Hepatocyte (in vitro differentiated cells): ENCODE data around the gene C3orf22. TPM values are rescaled to one million over a fixed set of nuclear protein-coding genes. Genes with fewer than 3 reads are reported as not detected.

Experiments used
- DNase-seq: peaks from one replicate; pipeline ENCODE4 v3.0.0-alpha.2; 2016; ENCODE audit warnings: low spot score
- H2AFZ ChIP-seq: fragments of 200-600 bp; sonication (generic); 2 replicates; pipeline ENCODE4 v1.6.0; 2016; ENCODE audit warnings: antibody characterized with exemption, mild to moderate bottlenecking
- H3K27ac ChIP-seq: fragments of 200-600 bp; sonication (generic); 2 replicates; pipeline ENCODE4 v1.5.1; 2016; ENCODE audit warnings: mild to moderate bottlenecking
- H3K27me3 ChIP-seq: fragments of 200-600 bp; sonication (generic); 2 replicates; pipeline ENCODE4 v1.6.1; 2016
- H3K36me3 ChIP-seq: fragments of 200-600 bp; sonication (generic); replicated peaks from 2 replicates; pipeline ENCODE4 v1.5.1; 2016; ENCODE audit warnings: low read depth; ENCODE audit not compliant: insufficient read depth
- H3K4me1 ChIP-seq: fragments of 200-600 bp; sonication (generic); 2 replicates; pipeline ENCODE4 v1.5.1; 2016; ENCODE audit warnings: mild to moderate bottlenecking, moderate library complexity; ENCODE audit not compliant: insufficient read depth
- H3K4me2 ChIP-seq: fragments of 200-600 bp; sonication (generic); 2 replicates; pipeline ENCODE4 v1.6.0; 2016
- H3K4me3 ChIP-seq: fragments of 200-600 bp; sonication (generic); 2 replicates; pipeline ENCODE4 v1.5.1; 2016; ENCODE audit warnings: mild to moderate bottlenecking
- H3K79me2 ChIP-seq: fragments of 200-600 bp; sonication (generic); 2 replicates; pipeline ENCODE4 v1.6.0; 2017; ENCODE audit warnings: mild to moderate bottlenecking
- H3K9me2 ChIP-seq: fragments of 200-600 bp; sonication (generic); replicated peaks from 2 replicates; pipeline ENCODE4 v1.6.0; 2017; ENCODE audit warnings: mild to moderate bottlenecking; ENCODE audit not compliant: insufficient read depth
- H3K9me3 ChIP-seq: fragments of 200-600 bp; sonication (generic); 2 replicates; pipeline ENCODE4 v1.5.1; 2016; ENCODE audit warnings: low read depth, mild to moderate bottlenecking
- H4K20me1 ChIP-seq: fragments of 200-600 bp; sonication (generic); 2 replicates; pipeline ENCODE4 v1.6.0; 2016; ENCODE audit warnings: mild to moderate bottlenecking; ENCODE audit not compliant: insufficient read depth, poor library complexity, severe bottlenecking
- CTCF ChIP-seq: fragments of 200-600 bp; sonication (generic); IDR thresholded peaks from 2 replicates; pipeline ENCODE4 v1.5.1; 2016; ENCODE audit warnings: antibody characterized with exemption, mild to moderate bottlenecking; ENCODE audit not compliant: poor library complexity
- EZH2 ChIP-seq: fragments of 200-600 bp; sonication (generic); IDR thresholded peaks from 2 replicates; pipeline ENCODE4 v1.6.1; 2016; ENCODE audit warnings: antibody characterized with exemption, mild to moderate bottlenecking, borderline replicate concordance
- EZH2phosphoT487 ChIP-seq: fragments of 200-600 bp; sonication (generic); IDR thresholded peaks from one replicate; pipeline ENCODE4 v1.6.1; 2018; ENCODE audit warnings: antibody characterized with exemption, mild to moderate bottlenecking, low read depth, moderate library complexity; ENCODE audit not compliant: unreplicated experiment, severe bottlenecking
- WGBS: methylation state at CpG from one replicate; pipeline ENCODE4 v1.1.6; 2016; ENCODE audit warnings: low lambda C conversion rate; ENCODE audit errors: missing lambda C conversion rate; 5-methylcytosine and 5-hydroxymethylcytosine counted together
- polyA plus RNA-seq: library from polyadenylated mRNA; unstranded; fragments of >200 nt; fragmentation: Nextera tagmentation; extraction: Ambion mirVana; gene quantifications from 2 replicates; pipeline ENCODE4 v1.2.1, GENCODE V29; 2016
- total RNA-seq: library from RNA; depleted of rRNA; stranded (reverse); fragments of >200 nt; gene quantifications from 2 replicates; pipeline ENCODE4 v1.2.3, GENCODE V29; 2014

Gene C3orf22
- total and polyA plus RNA-seq, 2 experiments from 2014 or later, result not detected

GRCh38 chr3:126573492-126574117 is 14.9 kb upstream of the C3orf22 start:
- no peaks in the 10 kb centered on the region for H3K36me3 ChIP-seq
- TF ChIP-seq EZH2, result no peak
- TF ChIP-seq EZH2phosphoT487, result no peak
- no peak for TF ChIP-seq CTCF
- no peak overlapping the region for H3K4me3 ChIP-seq
- H4K20me1 ChIP-seq, result no peaks in the 10 kb centered on the region
- H3K79me2 ChIP-seq, result no peaks in the 10 kb centered on the region
- no peaks in the 10 kb centered on the region for H3K4me1 ChIP-seq
- no peak overlapping the region for H3K4me2 ChIP-seq
- H3K27me3 ChIP-seq, result no peaks in the 10 kb centered on the region
- H3K27ac ChIP-seq, result no peak overlapping the region
- no peak overlapping the region for H2AFZ ChIP-seq
- H3K9me2 ChIP-seq, result no peaks in the 10 kb centered on the region
- DNase-seq, result no peak
- no peaks in the 10 kb centered on the region for H3K9me3 ChIP-seq
- 90% methylated on average over 15 of the region's 15 CpGs for WGBS

GRCh38 chr3:126571078-126571477 is 12.3 kb upstream of the C3orf22 start:
- H3K79me2 ChIP-seq, result no peaks in the 10 kb centered on the region
- no peaks in the 10 kb centered on the region for H3K4me1 ChIP-seq
- no peak overlapping the region for H3K27ac ChIP-seq
- WGBS, result 92% methylated on average over 7 of the region's 7 CpGs
- H2AFZ ChIP-seq, result no peak overlapping the region
- H4K20me1 ChIP-seq, result no peaks in the 10 kb centered on the region
- no peaks in the 10 kb centered on the region for H3K9me2 ChIP-seq
- no peak overlapping the region for H3K4me2 ChIP-seq
- H3K9me3 ChIP-seq, result no peaks in the 10 kb centered on the region
- TF ChIP-seq CTCF (no peak), EZH2phosphoT487 (no peak), EZH2 (no peak)
- H3K27me3 ChIP-seq, result no peaks in the 10 kb centered on the region
- H3K36me3 ChIP-seq, result no peaks in the 10 kb centered on the region
- no peak overlapping the region for H3K4me3 ChIP-seq
- DNase-seq, result no peak

GRCh38 chr3:126570103-126570541 is 11.4 kb upstream of the C3orf22 start:
- Histone ChIP-seq H3K36me3 (no peaks in the 10 kb centered on the region), H3K27me3 (no peaks in the 10 kb centered on the region)
- WGBS, result 78% methylated on average over 6 of the region's 6 CpGs

More at GRCh38 chr3:126570103-126570541, 11.4 kb upstream of the C3orf22 start:
- Histone ChIP-seq H3K4me2 (no peak overlapping the region), H3K9me3 (no peaks in the 10 kb centered on the region), H3K27ac (no peak overlapping the region), H3K9me2 (no peaks in the 10 kb centered on the region), H4K20me1 (no peaks in the 10 kb centered on the region), H3K79me2 (no peaks in the 10 kb centered on the region), H2AFZ (no peak overlapping the region), H3K4me3 (no peak overlapping the region), H3K4me1 (no peaks in the 10 kb centered on the region)
- TF ChIP-seq EZH2phosphoT487, result no peak
- no peak for TF ChIP-seq EZH2
- TF ChIP-seq CTCF, result no peak
- no peak for DNase-seq
